Esophagus mucosa (tissue), 1 donor: ENCODE measurements around the gene MTIF2. TPM values are rescaled to one million over a fixed set of nuclear protein-coding genes. Genes with fewer than 3 reads are reported as not detected.
A peak's percentile ranks its signal among the peaks of the same experiment; 100 is the strongest.
"Not testable (repeated sequence)": the region's sequence is repeated elsewhere in the genome, so short reads cannot be mapped to it uniquely, and the experiment has no call there.

Experiments
- ATAC-seq: fragments of 200-7000 bp; cut with Tn5 transposase; one replicate; pipeline ENCODE4 v1.9.1; 2020
- total RNA-seq: library from RNA; stranded (reverse); gene quantifications from one replicate; pipeline ENCODE4 v1.2.4, GENCODE V29; 2023
- donor health status: DM: yes; HTN: yes; CAD: no.

The MTIF2 gene
- total RNA-seq, 1 donor from 2014 or later: 24.5 TPM

- not testable (repeated sequence) for ATAC-seq
Measured at GRCh38 chr2:55241582-55241981, 27.4 kb downstream of the MTIF2 start.

DNA sequence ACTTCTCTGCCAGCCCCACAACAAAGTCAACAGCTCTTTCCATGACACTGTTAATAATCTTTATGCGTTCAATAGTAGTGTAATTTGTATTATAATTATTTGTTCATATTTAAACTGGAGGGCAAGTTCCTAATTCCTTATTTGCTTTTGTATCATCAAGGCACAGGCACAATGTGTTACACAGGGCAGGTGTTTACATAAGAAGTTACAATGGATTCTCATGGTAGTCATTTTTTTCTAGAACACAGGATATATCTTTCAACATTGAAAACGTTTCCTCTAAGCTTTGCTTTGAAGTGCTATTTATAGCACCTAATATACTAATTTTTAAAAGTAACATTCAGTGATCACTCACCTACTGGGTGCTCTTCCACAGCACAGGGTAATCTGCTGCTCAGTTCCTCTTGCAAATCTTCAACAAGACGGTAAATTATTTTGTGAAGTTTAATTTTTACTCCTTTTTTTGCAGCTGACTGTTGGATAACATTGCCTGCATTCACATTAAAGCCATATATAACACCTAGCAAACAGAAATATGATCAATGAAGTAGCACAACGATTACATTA is 29.3 kb downstream of the MTIF2 start:
- ATAC-seq: no peak

- no peak for ATAC-seq
Measured at GRCh38 chr2:55236992-55237543, 32.0 kb downstream of the MTIF2 start.

GRCh38 chr2:55235724-55236538 is 33.1 kb downstream of the MTIF2 start:
- ATAC-seq: no peak

DNA sequence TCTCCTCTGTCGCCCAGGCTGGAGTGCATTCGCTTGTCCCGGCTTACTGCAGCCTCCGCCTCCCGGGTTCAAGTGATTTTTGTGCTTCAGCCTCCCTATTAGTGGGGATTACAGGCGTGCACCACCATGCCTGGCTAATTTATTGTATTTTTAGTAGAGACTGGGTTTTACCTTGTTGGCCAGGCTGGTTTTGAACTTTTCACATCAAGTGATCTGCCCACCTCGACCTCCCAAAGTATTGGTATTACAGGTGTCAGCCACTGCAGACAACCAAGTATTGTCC is 35.4 kb downstream of the MTIF2 start:
- ATAC-seq: no peak

DNA sequence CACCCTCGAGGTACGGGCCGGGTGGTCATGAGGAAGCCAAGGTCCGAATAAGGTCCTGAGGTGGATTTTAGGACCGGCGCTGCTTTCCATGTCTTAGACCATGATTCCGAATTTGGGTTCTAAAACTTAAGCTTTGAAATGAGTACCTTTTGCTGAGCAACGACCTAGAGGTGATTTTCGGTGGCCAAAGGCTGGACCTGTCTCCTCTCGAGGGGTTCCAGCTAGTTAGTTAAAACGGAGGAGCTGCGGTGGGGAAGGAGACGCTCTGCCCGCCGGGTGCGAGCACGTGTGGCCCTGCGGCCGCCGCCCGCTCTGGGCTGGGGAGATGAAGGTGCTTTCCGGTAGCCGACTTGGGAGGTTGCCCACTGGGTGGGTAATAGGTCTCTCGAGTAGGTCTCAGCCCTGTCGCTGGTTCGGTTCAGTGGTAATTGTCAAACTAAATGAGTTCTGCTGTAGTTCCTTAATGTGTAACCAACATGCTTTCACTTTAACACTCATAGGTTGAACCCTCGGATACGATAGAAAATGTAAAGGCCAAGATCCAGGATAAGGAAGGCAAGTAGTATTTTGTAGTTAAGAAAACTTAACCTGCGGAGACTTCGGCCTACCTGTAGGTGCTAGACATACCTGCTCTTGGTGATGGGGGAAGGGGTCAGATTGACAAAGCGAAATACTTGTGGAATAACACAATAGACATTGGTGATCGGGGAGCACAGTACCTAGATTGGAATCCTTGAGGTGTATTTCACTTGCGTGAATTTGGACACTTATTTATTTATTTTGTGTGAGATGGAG is 36.0 kb downstream of the MTIF2 start:
- peak; percentile 47 for ATAC-seq

DNA sequence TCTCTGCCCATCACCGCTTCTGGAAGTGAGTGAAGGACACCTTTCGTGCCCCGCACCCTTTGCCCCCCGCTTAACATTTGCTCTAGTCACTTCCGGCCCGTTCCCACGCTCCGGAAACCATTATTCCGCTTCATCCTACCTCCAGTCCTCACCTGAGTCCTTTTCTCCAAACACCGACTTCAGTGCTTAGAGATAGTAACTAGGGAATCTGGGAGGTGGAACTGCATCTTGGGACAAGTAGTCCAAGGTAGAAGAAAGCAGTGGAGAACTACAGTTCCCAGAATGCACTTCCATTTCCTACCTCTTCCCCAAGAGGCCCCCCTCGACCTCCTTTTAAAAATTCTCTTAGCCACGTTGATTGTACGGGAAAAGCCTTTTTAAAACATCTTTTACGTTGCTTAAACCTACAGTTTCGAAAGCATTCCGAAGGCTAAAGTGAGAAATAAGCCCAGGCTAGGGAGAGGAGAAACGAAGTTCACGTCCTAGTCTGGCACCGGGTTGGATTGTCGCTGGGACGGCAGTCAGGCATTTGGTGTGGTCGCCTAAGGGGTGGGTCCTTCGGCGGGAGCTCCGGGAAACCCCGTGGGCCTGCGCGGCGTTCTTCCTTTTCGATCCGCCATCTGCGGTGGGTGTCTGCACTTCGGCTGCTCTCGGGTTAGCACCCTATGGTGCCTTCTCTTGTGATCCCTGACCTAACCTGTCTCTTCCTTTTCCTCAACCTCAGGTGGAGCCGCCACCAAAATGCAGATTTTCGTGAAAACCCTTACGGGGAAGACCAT is 36.8 kb downstream of the MTIF2 start, which contains the start of the genes CLHC1 and RPS27A:
Gene CLHC1, minus strand, starts transcription at position 210 of the 779 bp plus-strand sequence. CDS start 9,882 bp downstream, outside the sequence.
Gene RPS27A, plus strand, starts transcription at position 605 of the 779 bp plus-strand sequence. Its CDS starts 137 bp downstream, at position 742.
- ATAC-seq: peak; percentile 95

DNA sequence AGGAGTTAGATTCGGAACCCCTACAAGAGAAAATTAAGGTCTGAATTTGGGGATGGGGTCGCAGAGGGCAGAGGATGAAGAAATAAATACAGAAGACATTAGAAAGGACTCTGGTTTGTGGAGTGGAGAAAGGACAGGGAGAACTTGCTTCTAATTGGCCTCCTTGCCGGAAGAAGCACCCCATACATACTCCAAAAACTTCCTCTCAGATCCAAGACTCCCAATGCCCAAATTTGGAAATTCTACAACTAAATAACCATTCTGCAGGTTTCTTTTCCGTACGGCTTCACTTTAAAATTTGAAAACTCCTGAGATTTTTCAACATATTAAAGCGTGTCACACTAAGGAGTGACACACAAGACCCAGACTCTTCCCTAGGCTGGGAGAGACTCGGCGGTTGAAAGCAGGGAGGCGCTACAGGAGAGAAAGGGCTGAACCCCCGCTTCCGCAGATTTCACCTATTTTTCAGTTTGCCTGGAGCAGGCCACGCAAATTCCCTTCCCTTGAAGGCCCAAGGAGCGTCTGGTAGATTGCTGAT is 37.4 kb downstream of the MTIF2 start:
- peak; percentile 31 for ATAC-seq

- ATAC-seq: no peak
Measured at GRCh38 chr2:55230551-55230950, 38.5 kb downstream of the MTIF2 start.

GRCh38 chr2:55229221-55229620 is 39.8 kb downstream of the MTIF2 start:
- ATAC-seq: no peak

GRCh38 chr2:55228226-55228563 is 40.8 kb downstream of the MTIF2 start:
- ATAC-seq: no peak

GRCh38 chr2:55227437-55228225 is 41.4 kb downstream of the MTIF2 start:
- not testable (repeated sequence) for ATAC-seq

GRCh38 chr2:55225481-55226020 is 43.5 kb downstream of the MTIF2 start:
- no peak for ATAC-seq

DNA sequence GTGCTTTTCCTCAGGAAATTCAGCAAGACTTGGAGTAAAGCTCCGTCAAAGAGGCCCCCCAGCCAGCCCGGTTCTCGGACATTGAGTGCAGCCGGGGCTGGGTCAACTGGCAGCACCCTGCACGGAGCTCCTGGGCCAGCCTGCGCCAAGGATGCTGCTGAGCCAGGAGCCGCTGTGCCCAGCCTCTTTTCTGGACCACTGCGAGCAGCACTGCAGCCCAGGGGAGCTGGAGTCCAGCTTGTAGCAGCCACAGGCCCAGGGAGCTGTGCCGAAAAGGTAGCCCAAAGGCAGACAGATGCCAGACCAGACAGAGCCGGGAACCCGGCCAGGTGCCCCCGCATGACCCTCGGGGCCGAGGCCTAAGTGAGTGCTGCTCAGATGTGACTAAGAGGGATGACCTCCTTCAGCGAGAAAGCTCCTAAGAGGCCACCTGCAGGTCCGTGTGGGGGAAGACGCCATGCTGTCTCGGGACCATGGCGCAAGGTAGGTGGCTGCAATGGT is 44.2 kb downstream of the MTIF2 start:
- ATAC-seq: peak; percentile 3

DNA sequence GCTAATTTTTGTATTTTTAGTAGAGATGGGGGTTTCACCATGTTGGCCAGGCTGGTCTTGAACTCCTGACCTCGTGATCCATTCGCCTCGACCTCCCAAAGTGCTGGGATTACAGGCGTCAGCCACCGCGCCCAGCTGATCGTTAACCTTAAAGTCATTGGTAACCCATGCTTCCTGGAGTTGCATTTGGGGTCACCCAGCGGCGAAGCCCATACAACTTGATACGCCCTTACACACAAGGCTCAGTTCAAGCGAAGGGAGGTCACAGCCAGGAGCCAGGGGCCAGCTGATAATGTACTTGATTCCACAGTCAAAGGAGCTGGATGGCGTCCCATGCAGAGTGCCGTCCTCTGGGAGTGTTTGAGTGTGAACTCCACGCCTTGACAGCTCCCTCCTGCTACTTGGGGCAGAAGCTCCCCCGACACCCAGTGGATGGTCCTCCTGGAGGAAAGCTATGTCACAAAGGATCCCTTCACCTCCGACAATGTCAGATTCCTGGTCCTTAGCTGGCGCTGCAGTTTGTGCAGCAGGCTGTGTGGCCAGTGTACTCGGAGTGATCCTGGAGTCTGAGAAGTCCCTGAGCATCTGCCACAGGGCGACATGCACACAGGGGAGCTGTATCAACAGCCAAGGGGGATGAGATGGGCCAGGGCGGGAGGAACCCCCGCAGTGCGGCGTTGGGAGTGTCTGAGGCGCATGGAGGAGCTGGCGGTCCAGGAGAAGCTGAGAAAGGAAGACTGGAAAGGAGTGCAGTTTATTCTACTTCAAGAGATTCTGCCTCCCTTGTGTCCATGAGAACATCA is 44.9 kb downstream of the MTIF2 start:
- ATAC-seq: peak; percentile 7

DNA sequence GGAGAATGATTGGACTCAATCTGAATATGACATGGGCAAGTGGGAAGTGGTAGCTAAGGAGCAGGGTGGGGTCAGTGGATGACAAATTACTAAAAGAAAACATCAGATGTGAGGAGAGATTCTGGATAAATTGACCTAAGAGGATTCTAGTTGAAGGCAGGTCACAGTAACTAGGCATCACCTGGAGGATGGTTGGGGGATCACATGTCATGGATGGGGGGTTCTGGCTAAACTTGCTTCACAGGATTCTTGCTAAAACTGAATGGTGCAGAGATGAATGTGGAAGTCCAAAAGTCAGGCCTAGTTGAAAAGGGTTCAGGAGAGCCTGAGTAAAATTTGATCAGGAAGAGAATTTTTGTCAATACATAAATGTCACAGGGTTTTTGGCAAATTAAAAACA is 55.2 kb downstream of the MTIF2 start:
- no peak for ATAC-seq

GRCh38 chr2:55204950-55205349 is 64.1 kb downstream of the MTIF2 start:
- ATAC-seq: no peak

DNA sequence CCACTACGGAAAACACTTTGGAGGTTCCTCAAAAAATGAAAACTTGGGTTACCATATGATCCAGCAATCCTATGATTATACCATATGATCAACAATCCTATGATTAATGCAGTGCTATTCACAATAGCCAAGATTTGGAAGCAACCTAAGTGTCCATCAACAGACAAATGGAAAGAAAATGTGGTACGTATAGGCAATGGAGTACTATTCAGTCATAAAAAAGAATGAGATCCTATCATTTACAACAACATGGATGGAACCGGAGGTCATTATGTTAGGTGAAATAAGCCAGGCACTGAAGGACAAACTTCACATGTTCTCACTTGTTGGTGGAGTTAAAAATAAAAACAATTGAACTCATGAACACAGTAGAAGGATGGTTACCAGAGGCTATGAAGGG is 64.5 kb downstream of the MTIF2 start:
- ATAC-seq: no peak

DNA sequence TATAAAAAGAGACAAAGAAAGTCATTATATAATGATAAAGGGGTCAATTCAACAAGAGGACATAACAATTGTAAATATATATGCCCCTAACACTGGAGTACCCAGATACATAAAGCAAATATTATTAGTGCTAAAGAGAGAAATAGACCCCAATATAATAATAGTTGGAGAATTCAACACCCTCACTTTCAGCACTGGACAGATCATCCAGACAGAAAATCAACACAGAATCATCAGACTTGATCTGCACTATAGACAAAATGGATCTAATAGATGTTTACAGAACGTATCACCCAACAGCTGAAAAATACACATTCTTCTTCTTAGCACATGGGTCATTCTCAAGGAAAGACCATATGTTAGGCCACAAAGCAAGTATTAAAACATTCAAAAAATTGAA is 68.6 kb downstream of the MTIF2 start:
- ATAC-seq: no peak

DNA sequence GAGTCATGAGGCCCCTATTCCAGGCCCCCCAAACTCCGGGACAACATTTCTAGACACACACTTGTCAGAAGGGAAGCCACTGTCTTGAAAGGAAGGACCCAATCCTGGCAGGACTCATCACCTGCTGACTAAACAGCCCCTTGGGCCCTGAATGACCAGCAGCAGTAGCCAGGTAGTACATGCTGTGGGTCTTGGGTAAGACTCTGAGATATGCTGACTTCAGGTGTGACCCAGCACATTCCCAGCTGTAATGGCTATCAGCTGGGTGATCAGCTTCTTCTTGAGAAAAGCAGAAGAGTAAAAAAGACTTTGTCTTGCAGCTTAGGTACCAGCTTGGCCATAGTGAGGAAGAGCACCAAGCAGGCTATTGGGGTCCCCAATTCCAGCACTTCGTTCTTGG is 72.5 kb downstream of the MTIF2 start:
- no peak for ATAC-seq
